HG03442 (cell line): ENCODE results near the gene SPIC.

ENCODE experiments used
- ATAC-seq: cut with Tn5 transposase; IDR thresholded peaks from one replicate; pipeline ENCODE4 v1.9.1; 2021; ENCODE audit warnings: mild to moderate bottlenecking, moderate library complexity; ENCODE audit not compliant: unreplicated experiment

Gene SPIC

GRCh38 chr12:101527682-101528081 lies 52.5 kb downstream of the SPIC start:
- ATAC-seq: no peak

GRCh38 chr12:101536069-101536674 lies 61.0 kb downstream of the SPIC start:
- no peak for ATAC-seq
